ENCODE results near the gene ARL15. TPM values are rescaled to one million over a fixed set of nuclear protein-coding genes. Genes with fewer than 3 reads are reported as not detected.

The ARL15 gene
- polyA plus RNA-seq, 1 of the 3 experiments (the other 2 are of a cell fraction): 6.4 TPM

DNA sequence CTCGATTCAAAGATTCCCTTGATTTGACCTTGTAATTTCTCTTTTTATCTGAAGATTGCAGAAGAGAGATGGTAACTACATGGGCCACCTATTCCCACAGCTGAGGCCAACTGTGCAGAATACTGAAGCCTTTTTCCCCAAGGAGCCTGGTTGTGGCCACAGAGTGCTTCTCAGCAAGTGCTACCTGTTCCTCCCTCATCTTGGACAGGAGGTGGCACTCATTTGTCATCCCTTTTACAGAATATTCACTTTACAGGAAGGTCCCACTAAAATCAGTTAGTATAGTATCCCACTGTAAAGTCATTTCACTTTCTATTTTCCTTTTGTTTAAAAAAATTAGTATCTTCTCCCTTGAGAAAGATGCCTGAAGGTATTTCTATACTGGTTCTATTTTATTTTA lies 346.4 kb downstream of the ARL15 start:
- Histone ChIP-seq H4K20me1 (ENCODE audit: insufficient read depth) (no peaks in the 10 kb centered on the region), H3K9me3 (no peaks in the 10 kb centered on the region), H3K4me2 (no peak overlapping the region), H3K27ac (ENCODE audit: low read depth in 2 of 2, low read length in 1 of 2) (no peak overlapping the region), H3K36me3 (replicated peaks in 1 of 2; ENCODE audit: control insufficient read depth in 1 of 2, insufficient read depth in 2 of 2, low read length in 1 of 2) (peaks cover 0 to 4% of the 10 kb centered on the region in 2 experiments), H3F3A (replicated peaks; ENCODE audit: insufficient read depth) (peaks cover 4% of the 10 kb centered on the region), H3K9ac (no peak overlapping the region), H3K9me2 (no peaks in the 10 kb centered on the region; the same call in 1 of the 2 replicates), H3K27me3 (ENCODE audit: insufficient read depth) (no peaks in the 10 kb centered on the region), H3K4me3 (ENCODE audit: low read depth in 2 of 2, low read length in 1 of 2) (no peak overlapping the region), H3K79me2 (ENCODE audit: insufficient read depth) (no peaks in the 10 kb centered on the region), H2AFZ (ENCODE audit: low read depth) (no peak overlapping the region), H3K4me1 (ENCODE audit: control insufficient read depth in 1 of 2, insufficient read depth in 2 of 2, low read depth in 1 of 2, low read length in 1 of 2) (peaks cover 2% of the 10 kb centered on the region in 2 experiments; a peak in 2 of 4 replicates)
- POLR2A ChIA-PET: no interaction called here
- CTCF ChIA-PET: interaction anchor here (1.0 kb wide), 1 partner anchor 27 kb away, joined by 3 read pairs; no protein-coding TSS in a partner anchor
- 54% methylated on average over 1 of the region's 1 CpG for WGBS (ENCODE audit: low lambda C conversion rate)
- no peak for DNase-seq
- TF ChIP-seq FOSL2 (IDR thresholded peaks at IDR 0.05; ENCODE audit: borderline replicate concordance, low read depth) (no peak), EP300 (IDR thresholded peaks at IDR 0.05; ENCODE audit: borderline replicate concordance in 1 of 2, low read depth in 1 of 2, low read length in 1 of 2) (no peak), SMC3 (IDR thresholded peaks at IDR 0.05; ENCODE audit: low read depth, low read length) (no peak), SIN3A (IDR thresholded peaks at IDR 0.05; ENCODE audit: borderline replicate concordance, low read depth, low read length) (no peak), JUND (IDR thresholded peaks at IDR 0.05) (no peak), ELF1 (IDR thresholded peaks at IDR 0.05) (no peak), RAD21 (IDR thresholded peaks at IDR 0.05; ENCODE audit: low read length) (no peak)

DNA sequence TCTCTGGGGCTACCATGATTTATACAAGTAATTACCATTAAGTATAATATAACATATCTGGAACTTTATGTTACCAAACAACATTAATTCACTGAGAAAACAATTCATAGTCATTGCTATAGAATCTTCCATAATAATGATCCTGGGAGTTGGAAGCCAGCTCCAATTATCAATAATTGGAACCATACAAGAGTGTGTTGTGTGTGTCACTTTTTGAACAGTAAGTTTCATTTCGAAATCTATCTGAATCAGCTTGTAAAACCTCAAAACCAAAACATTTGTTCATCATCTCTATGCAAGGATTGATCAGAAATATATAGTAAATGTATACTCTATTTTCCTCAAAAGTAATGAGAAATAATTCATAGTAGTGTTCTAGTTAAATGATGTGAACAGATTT lies 348.1 kb downstream of the ARL15 start:
- Histone ChIP-seq H3K4me2 (no peak overlapping the region), H3K9ac (no peak overlapping the region), H4K20me1 (ENCODE audit: insufficient read depth) (no peaks in the 10 kb centered on the region), H3K36me3 (replicated peaks in 1 of 2; ENCODE audit: control insufficient read depth in 1 of 2, insufficient read depth in 2 of 2, low read length in 1 of 2) (peaks cover 0 to 12% of the 10 kb centered on the region in 2 experiments), H3K9me3 (no peaks in the 10 kb centered on the region), H3F3A (replicated peaks; ENCODE audit: insufficient read depth) (peaks cover 4% of the 10 kb centered on the region), H3K9me2 (no peaks in the 10 kb centered on the region; the same call in 1 of the 2 replicates), H3K4me3 (ENCODE audit: low read depth in 2 of 2, low read length in 1 of 2) (no peak overlapping the region), H3K79me2 (ENCODE audit: insufficient read depth) (no peaks in the 10 kb centered on the region), H3K4me1 (ENCODE audit: control insufficient read depth in 1 of 2, insufficient read depth in 2 of 2, low read depth in 1 of 2, low read length in 1 of 2) (peaks cover 0 to 2% of the 10 kb centered on the region in 2 experiments; a peak in 1 of 4 replicates), H2AFZ (ENCODE audit: low read depth) (no peak overlapping the region), H3K27ac (ENCODE audit: low read depth in 2 of 2, low read length in 1 of 2) (no peak overlapping the region), H3K27me3 (ENCODE audit: insufficient read depth) (no peaks in the 10 kb centered on the region)
- POLR2A ChIA-PET: no interaction called here
- TF ChIP-seq, protein P1, sequence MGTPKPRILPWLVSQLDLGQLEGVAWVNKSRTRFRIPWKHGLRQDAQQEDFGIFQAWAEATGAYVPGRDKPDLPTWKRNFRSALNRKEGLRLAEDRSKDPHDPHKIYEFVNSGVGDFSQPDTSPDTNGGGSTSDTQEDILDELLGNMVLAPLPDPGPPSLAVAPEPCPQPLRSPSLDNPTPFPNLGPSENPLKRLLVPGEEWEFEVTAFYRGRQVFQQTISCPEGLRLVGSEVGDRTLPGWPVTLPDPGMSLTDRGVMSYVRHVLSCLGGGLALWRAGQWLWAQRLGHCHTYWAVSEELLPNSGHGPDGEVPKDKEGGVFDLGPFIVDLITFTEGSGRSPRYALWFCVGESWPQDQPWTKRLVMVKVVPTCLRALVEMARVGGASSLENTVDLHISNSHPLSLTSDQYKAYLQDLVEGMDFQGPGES (IDR thresholded peaks at IDR 0.05; ENCODE audit: low read depth, low read length): no peak
- no peak for TF ChIP-seq SIN3A (IDR thresholded peaks at IDR 0.05; ENCODE audit: borderline replicate concordance, low read depth, low read length)
- no peak for TF ChIP-seq POLR2AphosphoS5 (IDR thresholded peaks at IDR 0.05; ENCODE audit: low read depth, low read length)
- TF ChIP-seq SMC3 (IDR thresholded peaks at IDR 0.05; ENCODE audit: low read depth, low read length): no peak
- TF ChIP-seq TAF1 (IDR thresholded peaks at IDR 0.05; ENCODE audit: borderline replicate concordance, low read depth, low read length): no peak
- TF ChIP-seq, protein P2, sequence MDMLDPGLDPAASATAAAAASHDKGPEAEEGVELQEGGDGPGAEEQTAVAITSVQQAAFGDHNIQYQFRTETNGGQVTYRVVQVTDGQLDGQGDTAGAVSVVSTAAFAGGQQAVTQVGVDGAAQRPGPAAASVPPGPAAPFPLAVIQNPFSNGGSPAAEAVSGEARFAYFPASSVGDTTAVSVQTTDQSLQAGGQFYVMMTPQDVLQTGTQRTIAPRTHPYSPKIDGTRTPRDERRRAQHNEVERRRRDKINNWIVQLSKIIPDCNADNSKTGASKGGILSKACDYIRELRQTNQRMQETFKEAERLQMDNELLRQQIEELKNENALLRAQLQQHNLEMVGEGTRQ (IDR thresholded peaks at IDR 0.05; ENCODE audit: borderline replicate concordance, low read depth, low read length): no peak
- TF ChIP-seq, protein P3, sequence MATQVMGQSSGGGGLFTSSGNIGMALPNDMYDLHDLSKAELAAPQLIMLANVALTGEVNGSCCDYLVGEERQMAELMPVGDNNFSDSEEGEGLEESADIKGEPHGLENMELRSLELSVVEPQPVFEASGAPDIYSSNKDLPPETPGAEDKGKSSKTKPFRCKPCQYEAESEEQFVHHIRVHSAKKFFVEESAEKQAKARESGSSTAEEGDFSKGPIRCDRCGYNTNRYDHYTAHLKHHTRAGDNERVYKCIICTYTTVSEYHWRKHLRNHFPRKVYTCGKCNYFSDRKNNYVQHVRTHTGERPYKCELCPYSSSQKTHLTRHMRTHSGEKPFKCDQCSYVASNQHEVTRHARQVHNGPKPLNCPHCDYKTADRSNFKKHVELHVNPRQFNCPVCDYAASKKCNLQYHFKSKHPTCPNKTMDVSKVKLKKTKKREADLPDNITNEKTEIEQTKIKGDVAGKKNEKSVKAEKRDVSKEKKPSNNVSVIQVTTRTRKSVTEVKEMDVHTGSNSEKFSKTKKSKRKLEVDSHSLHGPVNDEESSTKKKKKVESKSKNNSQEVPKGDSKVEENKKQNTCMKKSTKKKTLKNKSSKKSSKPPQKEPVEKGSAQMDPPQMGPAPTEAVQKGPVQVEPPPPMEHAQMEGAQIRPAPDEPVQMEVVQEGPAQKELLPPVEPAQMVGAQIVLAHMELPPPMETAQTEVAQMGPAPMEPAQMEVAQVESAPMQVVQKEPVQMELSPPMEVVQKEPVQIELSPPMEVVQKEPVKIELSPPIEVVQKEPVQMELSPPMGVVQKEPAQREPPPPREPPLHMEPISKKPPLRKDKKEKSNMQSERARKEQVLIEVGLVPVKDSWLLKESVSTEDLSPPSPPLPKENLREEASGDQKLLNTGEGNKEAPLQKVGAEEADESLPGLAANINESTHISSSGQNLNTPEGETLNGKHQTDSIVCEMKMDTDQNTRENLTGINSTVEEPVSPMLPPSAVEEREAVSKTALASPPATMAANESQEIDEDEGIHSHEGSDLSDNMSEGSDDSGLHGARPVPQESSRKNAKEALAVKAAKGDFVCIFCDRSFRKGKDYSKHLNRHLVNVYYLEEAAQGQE (IDR thresholded peaks at IDR 0.05; ENCODE audit: low read depth, low read length): no peak
- TF ChIP-seq FOXJ3 (CRISPR knock-in tag; IDR thresholded peaks at IDR 0.05): no peak
- no peak for TF ChIP-seq NRF1 (IDR thresholded peaks at IDR 0.05; ENCODE audit: low read depth, low read length)
- TF ChIP-seq RFX5 (IDR thresholded peaks at IDR 0.05; ENCODE audit: low read length): no peak
- TF ChIP-seq, protein P4, sequence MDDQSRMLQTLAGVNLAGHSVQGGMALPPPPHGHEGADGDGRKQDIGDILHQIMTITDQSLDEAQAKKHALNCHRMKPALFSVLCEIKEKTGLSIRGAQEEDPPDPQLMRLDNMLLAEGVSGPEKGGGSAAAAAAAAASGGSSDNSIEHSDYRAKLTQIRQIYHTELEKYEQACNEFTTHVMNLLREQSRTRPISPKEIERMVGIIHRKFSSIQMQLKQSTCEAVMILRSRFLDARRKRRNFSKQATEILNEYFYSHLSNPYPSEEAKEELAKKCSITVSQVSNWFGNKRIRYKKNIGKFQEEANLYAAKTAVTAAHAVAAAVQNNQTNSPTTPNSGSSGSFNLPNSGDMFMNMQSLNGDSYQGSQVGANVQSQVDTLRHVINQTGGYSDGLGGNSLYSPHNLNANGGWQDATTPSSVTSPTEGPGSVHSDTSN (IDR thresholded peaks at IDR 0.05): no peak
- TF ChIP-seq TEAD4 (IDR thresholded peaks at IDR 0.05; ENCODE audit: borderline replicate concordance, insufficient read depth): no peak
- TF ChIP-seq TCF12 (IDR thresholded peaks at IDR 0.05): no peak
- TF ChIP-seq FOSL2 (IDR thresholded peaks at IDR 0.05; ENCODE audit: borderline replicate concordance, low read depth): no peak
- TF ChIP-seq, protein P5, sequence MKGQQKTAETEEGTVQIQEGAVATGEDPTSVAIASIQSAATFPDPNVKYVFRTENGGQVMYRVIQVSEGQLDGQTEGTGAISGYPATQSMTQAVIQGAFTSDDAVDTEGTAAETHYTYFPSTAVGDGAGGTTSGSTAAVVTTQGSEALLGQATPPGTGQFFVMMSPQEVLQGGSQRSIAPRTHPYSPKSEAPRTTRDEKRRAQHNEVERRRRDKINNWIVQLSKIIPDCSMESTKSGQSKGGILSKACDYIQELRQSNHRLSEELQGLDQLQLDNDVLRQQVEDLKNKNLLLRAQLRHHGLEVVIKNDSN (IDR thresholded peaks at IDR 0.05; ENCODE audit: borderline replicate concordance, low read depth): no peak
- no peak for TF ChIP-seq ELF1 (IDR thresholded peaks at IDR 0.05)
- no peak for TF ChIP-seq CHD2 (IDR thresholded peaks at IDR 0.05; ENCODE audit: low read length, partially characterized antibody)
- TF ChIP-seq, protein P6, sequence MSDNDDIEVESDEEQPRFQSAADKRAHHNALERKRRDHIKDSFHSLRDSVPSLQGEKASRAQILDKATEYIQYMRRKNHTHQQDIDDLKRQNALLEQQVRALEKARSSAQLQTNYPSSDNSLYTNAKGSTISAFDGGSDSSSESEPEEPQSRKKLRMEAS (IDR thresholded peaks at IDR 0.05; ENCODE audit: low read depth): no peak
- CTCF ChIA-PET: no interaction called here
- WGBS (ENCODE audit: low lambda C conversion rate): 59% methylated on average over 1 of the region's 1 CpG
- no peak for DNase-seq

All from SK-N-SH (cell line).